PFSK-1 (cell line): ENCODE data around the gene KCNQ5.

ENCODE experiments used
- SIN3A ChIP-seq: IDR thresholded peaks from 2 replicates; pipeline ENCODE4 v1.6.1; 2012; ENCODE audit warnings: mild to moderate bottlenecking, low read length, moderate library complexity, borderline replicate concordance; ENCODE audit not compliant: insufficient read depth
- TAF1 ChIP-seq: IDR thresholded peaks from 2 replicates; pipeline ENCODE4 v1.6.1; 2012; ENCODE audit warnings: low read length, control low read depth, borderline replicate concordance; ENCODE audit not compliant: insufficient read depth

DNA sequence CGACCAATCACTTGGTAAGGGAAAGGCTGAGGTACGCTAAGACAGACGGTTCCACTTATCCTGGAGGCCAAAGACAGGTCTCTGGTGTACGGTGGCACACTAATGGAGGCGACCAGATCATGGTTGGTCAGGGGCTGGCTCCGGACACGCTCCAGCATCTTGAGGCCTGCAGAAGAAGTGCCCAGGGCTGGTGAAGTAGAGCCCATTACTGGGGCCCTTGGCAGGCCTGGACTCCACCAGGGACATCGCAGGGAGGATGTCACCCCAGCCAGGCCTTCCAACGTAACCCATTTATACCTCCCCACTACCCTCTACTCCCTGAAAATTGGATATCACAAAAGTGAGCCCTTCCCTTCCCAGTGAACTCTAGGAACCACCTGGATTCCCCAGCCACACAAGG is 587.3 kb downstream of the KCNQ5 start:
- TF ChIP-seq SIN3A (no peak), TAF1 (no peak)
